ENCODE measurements around the gene FAM3B.
A peak's percentile ranks its signal among the peaks of the same experiment; 100 is the strongest.

Gene FAM3B

GRCh38 chr21:41369105-41369919 lies 52.7 kb downstream of the FAM3B start:
- DNase-seq: peak; percentile 25

DNA sequence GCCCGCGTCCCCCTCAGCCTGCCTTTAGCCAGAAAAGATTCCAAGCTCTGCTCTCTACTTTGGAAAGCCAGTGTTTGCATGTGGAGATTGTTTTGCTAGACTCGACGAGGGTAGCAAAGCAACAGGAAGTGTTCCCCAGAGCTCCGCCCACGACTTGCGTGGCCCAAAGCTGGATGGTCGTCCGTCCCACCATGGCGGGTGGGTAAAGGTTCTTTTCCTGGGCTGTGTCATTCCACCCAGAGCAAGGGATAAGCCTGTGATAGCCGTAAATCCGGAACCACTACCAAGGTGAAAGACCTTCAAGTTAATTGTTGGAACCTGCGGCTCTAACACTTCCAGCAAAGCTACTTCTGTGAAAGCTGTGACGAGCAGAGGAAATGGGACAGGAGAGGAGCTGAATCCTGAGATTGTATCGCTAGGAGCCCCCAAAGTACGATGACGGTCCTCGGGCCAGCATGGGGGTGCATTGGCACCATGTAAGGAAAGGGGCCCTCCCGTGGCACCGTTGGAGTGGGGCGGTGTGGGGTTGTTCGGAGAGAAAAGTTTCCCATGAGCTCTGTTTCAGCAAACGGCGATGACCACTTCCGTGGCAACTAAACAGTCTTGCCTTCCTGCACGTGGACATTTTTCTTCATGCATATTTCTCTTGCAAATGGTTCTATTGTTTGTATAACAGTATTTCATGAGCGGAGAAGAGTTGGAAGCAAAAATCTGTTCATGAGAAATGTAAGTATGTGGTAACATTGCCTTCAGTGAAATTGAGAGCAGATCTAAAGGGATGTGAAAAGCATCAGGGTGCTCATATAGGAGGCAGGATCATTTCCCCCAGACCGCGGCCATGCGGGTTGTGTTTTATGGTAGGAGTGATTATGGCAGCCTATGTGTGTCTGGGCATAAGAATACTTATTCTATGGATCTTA lies 53.6 kb downstream of the FAM3B start:
- DNase-seq: peak; percentile 47

DNA sequence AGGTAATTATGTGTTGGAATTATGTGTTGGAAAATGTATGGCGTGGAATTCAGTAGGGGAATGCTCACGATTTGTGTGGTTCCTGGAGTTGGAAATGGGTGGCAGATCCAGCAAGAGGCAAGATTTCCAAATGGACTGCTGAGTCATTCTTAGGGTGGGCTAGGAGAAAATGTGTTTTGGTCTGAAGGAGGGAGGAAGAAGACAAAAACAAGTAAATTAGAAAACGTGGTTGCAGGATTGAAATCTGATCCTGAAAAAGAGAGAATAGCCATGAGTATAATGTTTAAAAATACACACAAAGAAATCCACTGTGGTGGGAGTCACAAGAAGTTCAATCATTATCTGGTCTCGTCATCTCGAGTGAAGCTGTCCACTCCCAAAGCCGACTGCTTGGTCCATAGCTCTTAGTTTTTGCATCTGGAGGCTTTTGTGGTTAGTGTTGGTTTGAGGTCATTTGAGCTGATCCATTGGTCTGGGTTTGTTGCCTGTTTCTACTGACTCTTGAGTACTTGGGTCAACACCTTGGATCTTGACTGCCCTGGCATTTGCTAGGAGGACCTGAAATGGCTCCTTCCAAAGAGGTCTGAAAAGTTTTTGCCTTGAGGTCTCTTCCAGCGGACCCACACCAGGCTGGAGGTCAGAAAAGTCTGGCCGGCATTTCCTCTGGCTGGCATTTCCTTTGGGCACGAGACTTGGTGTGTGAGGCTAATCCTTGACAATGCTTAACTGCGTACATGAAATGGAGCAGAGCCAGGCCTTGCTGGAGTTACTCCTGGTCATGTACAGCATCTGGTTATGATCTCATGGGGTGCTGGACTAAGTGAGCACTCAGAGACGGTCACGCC lies 54.5 kb downstream of the FAM3B start:
- DNase-seq: no peak

- DNase-seq: no peak
These were observed 55.1 kb downstream of the FAM3B start for GRCh38 chr21:41371685-41372030.

DNA sequence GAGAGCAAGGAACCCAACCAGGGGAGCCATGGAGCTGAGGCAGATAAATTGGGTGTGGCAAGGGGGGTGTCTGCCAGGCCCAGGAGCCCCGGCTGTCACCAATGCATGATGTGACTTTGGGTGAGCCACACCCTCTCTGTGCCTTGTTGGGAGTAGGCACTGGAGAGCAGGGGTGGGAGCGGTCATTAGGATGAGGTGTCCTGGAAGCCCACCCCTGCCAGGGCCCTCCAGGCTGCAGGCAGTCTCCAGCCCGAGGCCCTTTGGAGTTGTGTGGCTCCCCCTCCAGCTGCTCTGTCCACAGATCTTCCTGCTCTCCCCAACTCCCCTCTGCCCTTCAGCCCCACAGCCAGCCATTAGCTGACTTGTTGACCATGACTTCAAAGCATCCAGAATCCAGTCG lies 56.7 kb downstream of the FAM3B start:
- DNase-seq: no peak

- DNase-seq: no peak
These were observed 57.2 kb downstream of the FAM3B start for GRCh38 chr21:41373763-41374162.

GRCh38 chr21:41374177-41374712 lies 57.6 kb downstream of the FAM3B start:
- no peak for DNase-seq

DNA sequence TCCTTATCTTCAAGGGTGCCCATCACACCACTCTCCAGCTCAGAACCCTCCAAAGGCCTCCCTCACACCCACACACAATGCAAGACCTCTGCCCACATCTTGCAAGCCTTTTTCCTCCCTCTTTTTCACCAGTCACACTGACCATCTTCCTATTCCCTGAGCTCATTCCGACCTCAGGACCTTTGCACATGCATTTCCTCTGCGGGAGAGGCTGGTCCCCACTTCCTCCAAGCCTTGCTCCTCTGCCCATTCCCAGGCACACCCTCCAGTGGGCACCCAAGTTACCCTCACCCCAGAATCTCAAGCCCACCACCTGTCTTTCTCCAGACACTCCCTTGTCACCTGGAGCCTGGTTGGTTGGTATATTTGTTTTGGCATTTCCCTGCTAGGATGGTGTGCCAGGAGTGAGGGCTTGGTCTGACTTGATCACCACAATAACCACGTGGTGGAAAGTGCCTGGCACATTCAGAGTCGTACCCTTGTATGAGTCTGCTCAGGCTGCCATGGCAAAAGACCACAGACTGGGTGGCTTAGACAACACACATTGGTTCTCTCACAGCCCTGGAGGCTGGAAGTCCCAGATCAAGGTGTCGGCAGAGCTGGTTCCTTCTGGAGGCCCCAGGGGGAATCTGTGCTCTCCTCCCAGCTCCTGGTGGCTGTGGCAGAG lies 58.4 kb downstream of the FAM3B start:
- peak; percentile 53 for DNase-seq

- no peak for DNase-seq
These were observed 59.3 kb downstream of the FAM3B start for GRCh38 chr21:41375875-41376274.

- no peak for DNase-seq
These were observed 61.1 kb downstream of the FAM3B start for GRCh38 chr21:41377715-41378114.

- DNase-seq: no peak
These were observed 62.2 kb downstream of the FAM3B start for GRCh38 chr21:41378849-41379248.

- DNase-seq: no peak
These were observed 63.3 kb downstream of the FAM3B start for GRCh38 chr21:41379901-41380300.

DNA sequence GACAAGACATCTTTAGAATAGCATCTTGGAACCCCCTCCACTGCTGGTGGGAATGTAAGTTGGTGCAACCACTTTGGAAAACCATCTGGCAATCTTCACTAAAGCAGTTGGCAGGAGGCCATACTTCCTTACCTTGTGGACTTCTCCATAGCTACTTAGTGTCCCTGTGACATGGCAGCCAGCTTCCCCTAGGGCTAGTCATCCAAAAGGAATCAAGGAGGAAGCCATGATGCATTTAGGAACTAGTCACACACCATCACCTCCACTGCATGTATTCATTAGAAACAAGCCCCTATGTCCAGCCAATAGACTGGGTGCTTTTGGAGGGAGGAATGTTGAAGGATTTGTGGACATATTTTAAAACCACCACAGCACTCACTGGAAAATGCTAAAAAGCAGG lies 65.1 kb downstream of the FAM3B start:
- no peak for DNase-seq

DNA sequence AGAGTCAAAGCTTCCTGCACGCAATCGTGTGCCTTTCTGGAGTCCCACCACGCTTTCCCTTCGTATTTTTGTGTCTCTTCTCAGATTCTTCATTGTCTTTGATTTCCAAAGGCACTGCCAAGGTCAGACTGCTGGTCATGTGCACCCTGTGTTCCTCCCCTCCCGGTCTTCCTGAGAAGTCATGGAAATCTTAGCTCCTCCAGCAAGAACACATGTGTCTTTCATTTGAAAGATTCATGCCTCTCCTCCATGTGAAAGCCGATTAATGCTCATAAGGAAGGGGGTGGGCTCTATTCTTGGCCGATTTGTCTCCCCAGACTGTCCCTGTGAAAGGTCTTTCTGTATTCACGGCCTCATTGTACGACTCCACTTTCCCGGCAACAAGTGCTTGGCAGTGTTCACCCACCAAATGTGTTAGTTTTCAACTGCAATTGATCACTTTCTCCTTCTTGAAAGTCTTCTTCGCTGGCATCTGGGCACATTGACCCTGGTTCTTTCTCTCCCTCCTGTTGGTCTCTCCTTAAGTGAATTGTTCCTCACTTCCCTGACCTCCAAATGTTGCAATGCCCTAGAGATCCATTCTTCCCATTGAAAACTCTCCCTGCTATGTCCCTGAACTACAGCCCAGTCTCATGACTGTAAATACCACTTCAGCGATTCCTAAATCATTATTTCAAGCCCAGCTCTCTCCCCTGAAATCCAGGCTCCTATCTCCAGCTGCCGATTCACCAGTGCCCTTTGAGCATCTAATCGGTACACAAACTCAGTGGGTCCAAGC lies 70.6 kb downstream of the FAM3B start:
- no peak for DNase-seq

DNA sequence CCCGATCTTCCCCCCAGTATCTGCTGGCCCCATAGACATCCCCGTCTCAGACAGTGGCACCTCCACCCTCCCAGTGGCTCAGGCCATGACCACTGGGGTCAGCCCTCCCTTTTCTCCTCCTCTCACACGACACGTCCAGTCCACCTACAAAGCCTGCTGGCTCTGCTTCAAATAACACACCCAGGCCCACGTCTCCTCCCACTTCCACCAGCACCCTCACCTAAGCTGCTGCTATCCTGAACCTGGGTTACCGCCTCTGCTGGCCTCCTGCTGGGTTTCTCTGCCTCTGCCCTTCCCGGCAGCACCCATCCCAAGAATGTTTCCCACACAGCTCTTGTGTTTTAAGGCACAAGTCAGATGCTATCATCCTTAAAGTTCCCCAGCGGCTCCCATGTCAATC lies 71.2 kb downstream of the FAM3B start:
- DNase-seq: no peak

- no peak for DNase-seq
These were observed 71.7 kb downstream of the FAM3B start for GRCh38 chr21:41388259-41388658.

GRCh38 chr21:41390043-41390639 lies 73.5 kb downstream of the FAM3B start:
- no peak for DNase-seq

GRCh38 chr21:41393876-41394465 lies 77.4 kb downstream of the FAM3B start:
- DNase-seq: no peak

- DNase-seq: no peak
These were observed 80.0 kb downstream of the FAM3B start for GRCh38 chr21:41396558-41397075.

GRCh38 chr21:41397471-41397891 lies 80.9 kb downstream of the FAM3B start:
- no peak for DNase-seq
